Hindlimb muscle (tissue), 1 donor: Measurements from ENCODE around the gene DNER. TPM values are rescaled to one million over a fixed set of nuclear protein-coding genes. Genes with fewer than 3 reads are reported as not detected.
A peak's percentile ranks its signal among the peaks of the same experiment; 100 is the strongest.
"Not testable (repeated sequence)": the region's sequence is repeated elsewhere in the genome, so short reads cannot be mapped to it uniquely, and the experiment has no call there.

ENCODE experiments used
- DNase-seq: peaks from one replicate; pipeline ENCODE4 v3.0.0-alpha.2; 2013
- polyA plus RNA-seq: library from polyadenylated mRNA; unstranded; fragments of 120-200 nt; gene quantifications from one replicate; pipeline ENCODE4 v1.2.1, GENCODE V29; 2013; ENCODE audit not compliant: insufficient read length

DNER gene
- polyA plus RNA-seq, 1 donor, result 1.1 TPM

GRCh38 chr2:229563388-229563787 is 151.0 kb downstream of the DNER start:
- DNase-seq, result no peak

- no peak for DNase-seq
These were observed 151.8 kb downstream of the DNER start for GRCh38 chr2:229562472-229563127.

- DNase-seq, result no peak
These were observed 154.4 kb downstream of the DNER start for GRCh38 chr2:229559986-229560385.

- DNase-seq, result no peak
These were observed 161.3 kb downstream of the DNER start for GRCh38 chr2:229553091-229553490.

GRCh38 chr2:229543176-229543873 is 171.0 kb downstream of the DNER start:
- no peak for DNase-seq

GRCh38 chr2:229539628-229540027 is 174.7 kb downstream of the DNER start:
- DNase-seq, result no peak

- DNase-seq, result no peak
These were observed 182.8 kb downstream of the DNER start for GRCh38 chr2:229531594-229531993.

- DNase-seq, result no peak
These were observed 183.9 kb downstream of the DNER start for GRCh38 chr2:229530434-229530833.

- no peak for DNase-seq
These were observed 185.5 kb downstream of the DNER start for GRCh38 chr2:229528846-229529245.

- no peak for DNase-seq
These were observed 187.4 kb downstream of the DNER start for GRCh38 chr2:229526951-229527350.

- DNase-seq, result no peak
These were observed 189.6 kb downstream of the DNER start for GRCh38 chr2:229524799-229525198.

GRCh38 chr2:229523663-229524062 is 190.7 kb downstream of the DNER start:
- no peak for DNase-seq

- no peak for DNase-seq
These were observed 192.8 kb downstream of the DNER start for GRCh38 chr2:229521576-229521975.

GRCh38 chr2:229520691-229521096 is 193.7 kb downstream of the DNER start:
- DNase-seq, result peak; percentile 82

GRCh38 chr2:229519655-229520430 is 194.5 kb downstream of the DNER start:
- peak; percentile 56 for DNase-seq

- DNase-seq, result no peak
These were observed 200.0 kb downstream of the DNER start for GRCh38 chr2:229514273-229514895.

- DNase-seq, result no peak
These were observed 202.8 kb downstream of the DNER start for GRCh38 chr2:229511524-229511923.

GRCh38 chr2:229506699-229507098 is 207.7 kb downstream of the DNER start:
- DNase-seq, result not testable (repeated sequence)

- no peak for DNase-seq
These were observed 213.1 kb downstream of the DNER start for GRCh38 chr2:229501051-229501794.

- no peak for DNase-seq
These were observed 222.3 kb downstream of the DNER start for GRCh38 chr2:229492034-229492433.

GRCh38 chr2:229490167-229490566 is 224.2 kb downstream of the DNER start:
- no peak for DNase-seq

GRCh38 chr2:229489016-229489415 is 225.3 kb downstream of the DNER start:
- DNase-seq, result no peak
